ENCODE data around the gene CCDC85C.

Gene CCDC85C

DNA sequence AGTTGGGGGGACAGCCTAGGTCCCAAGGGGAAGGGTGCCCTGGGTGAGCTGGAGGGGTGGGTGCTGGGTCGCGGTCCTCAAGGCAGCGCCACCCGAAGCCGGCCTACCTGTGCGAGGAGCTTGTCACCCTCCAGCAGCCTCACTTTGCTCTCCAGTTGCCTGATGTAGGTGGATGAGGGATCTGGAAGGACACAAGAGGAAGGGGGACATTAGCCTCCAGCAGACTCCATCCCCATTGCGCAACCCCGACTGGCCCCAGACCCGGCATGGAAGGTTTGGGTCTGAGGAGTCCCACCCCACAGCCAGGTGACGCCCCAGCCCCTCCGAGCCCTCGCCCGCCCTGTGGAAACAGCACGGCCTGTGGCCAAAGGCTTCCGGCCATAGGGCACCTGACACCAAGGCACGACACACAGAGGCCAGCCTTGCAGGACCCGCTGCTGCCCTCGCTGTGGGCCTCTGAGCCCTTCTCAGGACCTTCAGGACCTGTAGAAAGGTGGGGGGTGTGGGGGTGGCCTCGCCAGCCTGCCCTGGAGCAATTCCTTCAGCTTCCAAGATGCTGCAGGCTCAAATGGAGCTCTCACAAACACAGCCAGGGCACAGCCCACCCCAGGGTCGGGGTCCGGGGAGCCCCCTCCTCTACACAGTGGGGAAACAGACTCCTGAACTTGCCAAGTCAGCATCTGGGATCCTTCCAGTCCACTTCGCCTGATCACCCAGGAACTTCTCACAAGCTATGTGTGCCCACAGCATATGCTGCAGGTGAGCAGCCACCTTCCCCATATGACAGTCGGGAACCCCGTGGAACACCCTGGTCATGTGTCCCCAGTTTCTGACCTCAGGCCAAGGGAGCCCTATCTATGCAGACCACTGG, 67.9 kb downstream of the CCDC85C start:
- DNase-seq: no peak

DNA sequence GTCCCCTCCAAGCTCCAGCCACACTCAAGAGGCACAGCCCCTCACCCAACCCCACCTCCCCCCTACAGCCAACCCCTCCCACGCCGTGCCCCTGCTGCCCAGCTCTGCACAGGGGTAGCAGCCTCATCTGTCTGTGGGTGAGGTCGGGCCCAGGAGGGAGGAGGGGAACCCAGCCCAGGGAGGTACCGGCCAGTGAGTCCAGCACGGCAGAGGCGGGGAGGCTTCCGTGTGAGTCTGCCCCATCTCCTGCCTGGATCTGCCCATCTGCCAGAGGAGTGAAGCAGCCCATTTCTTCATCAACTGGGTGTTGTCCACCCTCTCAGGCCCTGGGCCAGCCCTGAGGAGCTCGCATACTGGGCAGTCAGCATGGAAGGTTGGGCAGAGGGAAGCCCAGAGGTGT, 68.6 kb downstream of the CCDC85C start:
- no peak for DNase-seq

DNA sequence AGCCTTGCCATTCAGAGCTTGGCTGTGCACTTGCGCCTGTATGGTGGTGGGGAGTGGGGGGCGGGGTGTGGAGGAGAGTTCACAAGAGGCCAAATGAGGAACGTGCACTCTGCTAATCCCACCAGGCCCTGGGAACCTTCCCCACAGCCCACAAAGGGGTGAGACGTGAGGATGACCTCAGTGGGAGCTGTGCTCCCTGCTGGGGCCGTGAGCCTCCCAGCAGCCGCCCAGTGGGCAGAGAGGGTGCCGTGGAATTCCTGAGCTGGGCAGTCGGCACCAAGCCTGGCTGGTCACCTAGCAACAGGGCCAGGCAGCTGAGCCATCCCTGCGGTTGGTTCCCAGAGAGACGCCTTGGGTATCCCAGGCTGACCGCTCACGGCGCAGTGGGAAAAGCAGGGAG, 69.1 kb downstream of the CCDC85C start:
- DNase-seq: no peak

DNA sequence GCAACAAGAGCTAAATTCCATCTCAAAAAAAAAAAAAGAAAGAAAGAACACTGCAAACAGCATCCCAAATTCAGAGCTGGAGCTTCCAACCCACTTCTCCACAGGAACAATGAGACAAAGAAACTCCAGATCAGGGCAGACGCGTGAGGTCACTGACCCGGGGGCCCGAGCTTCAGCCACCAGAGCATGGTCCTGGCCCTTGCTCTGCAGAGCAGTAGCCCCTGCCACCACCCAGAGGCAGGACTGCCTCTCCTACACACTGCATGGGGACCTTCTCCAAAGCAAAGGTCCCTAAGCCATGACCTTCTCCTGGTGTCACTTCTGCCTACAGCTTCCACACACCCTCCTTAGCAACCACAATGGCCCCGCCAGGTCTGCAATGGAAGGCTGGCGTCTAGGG, 69.7 kb downstream of the CCDC85C start:
- DNase-seq: no peak

GRCh38 chr14:99532310-99532709, 71.7 kb downstream of the CCDC85C start:
- no peak for DNase-seq

DNA sequence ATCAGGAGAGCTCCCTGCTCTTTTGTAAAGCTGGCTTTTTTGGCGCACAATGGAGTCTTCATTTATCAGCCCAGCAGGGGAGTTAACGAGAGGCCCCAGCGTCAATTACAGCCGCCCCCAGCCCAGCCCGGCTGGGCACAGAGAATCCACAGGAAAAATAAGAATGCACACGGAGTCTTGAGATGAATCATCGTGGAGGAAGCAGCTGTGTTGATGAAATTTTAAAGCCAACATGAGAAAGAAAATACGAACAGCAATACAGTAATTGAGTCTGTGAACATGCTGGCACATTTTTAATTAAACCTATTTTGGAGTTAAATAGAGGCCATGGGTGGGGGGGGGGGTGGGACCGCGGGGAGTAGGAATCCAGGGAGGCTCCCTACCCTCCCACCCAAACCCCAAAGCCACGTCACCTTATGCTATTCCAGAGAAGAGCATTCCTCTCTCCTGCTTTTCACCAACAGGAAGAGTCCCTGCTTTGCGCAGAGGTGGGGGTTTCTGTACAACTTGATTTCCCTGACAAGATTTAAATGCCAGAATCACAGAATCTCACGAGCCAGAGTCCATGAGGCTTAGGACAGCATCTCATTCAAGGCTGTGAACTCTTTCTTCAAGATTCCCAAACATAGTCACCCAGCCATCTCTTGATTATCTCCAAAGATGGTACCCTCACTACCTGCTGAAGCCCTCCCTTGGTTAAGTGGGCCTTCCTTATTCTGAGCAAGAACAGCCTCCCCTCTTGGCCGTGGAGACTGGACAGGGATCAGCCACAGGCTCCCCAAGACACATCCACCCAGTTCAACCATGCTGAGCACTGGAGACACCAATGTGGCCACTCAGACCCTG, 72.5 kb downstream of the CCDC85C start:
- peak; percentile 79 for DNase-seq

GRCh38 chr14:99530407-99531155, 73.4 kb downstream of the CCDC85C start:
- peak; percentile 32 for DNase-seq

- DNase-seq: no peak
Measured at GRCh38 chr14:99529899-99530298, 74.1 kb downstream of the CCDC85C start.

DNA sequence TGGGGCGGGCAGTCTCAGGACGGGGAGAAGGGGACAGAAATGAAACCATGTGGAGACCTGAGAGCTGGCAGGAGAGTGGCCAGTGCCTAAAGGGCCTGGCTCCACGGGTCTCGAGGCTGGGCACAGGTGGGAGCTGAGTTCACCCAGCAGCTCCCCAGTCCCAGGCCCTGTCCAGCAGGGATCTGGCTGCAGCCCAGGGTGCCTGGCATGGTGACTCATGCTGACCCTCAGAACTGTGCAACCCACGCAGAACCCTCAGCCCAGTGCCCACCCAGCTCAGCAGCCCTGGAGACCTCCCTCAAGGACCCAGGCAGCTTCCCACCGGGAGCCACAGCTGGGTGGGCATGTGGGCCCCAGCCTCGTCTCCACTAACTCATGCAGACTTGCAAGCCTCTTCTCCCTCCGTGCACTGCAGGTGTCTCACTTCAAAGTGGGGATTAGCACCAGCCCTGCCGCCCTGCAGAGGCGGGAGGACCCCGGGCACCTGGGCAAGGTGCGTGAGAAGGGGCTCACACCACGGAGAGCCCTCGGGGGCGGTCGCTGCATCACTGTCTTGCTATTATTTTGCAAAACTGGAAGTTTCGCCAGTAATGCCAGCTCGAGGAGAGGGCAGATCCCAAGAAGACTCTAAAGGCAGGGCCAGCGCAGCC, 76.5 kb downstream of the CCDC85C start:
- no peak for DNase-seq

- no peak for DNase-seq
Measured at GRCh38 chr14:99527026-99527425, 77.0 kb downstream of the CCDC85C start.

- no peak for DNase-seq
Measured at GRCh38 chr14:99525699-99526080, 78.3 kb downstream of the CCDC85C start.

DNA sequence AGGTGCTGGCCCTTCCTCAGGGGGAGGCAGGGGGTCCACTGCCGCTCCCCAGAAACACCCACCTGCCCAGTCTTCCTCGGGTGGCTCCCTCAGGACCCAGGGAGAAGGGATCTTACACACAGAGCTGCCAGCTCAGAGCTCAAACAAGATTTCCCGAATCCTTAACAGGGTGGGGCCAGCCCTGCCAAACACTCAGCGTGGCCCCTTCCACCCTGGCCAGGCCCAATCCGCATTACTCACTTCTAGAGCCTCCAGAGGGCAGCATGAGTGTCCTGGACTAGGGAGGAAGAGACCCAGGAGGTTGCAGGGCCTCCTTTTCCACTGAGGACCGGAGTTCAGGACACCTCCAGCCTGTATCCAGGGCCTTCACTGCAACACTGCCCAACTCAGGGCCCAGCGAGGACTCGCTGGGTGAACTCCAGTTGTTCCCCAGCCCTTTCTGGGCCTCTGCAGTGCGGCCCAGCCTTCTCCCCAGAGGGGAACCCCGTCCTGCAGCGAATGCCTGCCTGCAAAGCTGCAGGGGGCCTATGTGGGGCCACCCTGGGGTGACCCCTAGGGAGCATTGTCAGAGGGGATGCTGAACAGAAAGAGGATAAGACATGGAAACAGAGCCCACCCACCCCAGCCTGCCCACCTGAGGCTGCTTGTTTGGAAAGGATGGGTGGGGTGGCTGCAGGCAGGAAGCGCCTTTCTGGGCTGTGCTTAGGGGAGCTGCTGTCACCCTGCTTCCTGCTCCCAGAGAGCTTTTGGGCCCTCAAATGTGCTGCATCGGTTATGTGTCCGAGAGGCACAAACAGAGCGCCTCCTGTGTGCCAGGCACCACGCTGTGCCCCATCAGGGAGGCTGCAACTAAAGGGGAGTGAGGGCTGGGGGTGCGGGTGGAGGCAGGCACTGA, 79.0 kb downstream of the CCDC85C start:
- DNase-seq: peak; percentile 56

- peak; percentile 36 for DNase-seq
Measured at GRCh38 chr14:99524091-99524661, 79.8 kb downstream of the CCDC85C start.

DNA sequence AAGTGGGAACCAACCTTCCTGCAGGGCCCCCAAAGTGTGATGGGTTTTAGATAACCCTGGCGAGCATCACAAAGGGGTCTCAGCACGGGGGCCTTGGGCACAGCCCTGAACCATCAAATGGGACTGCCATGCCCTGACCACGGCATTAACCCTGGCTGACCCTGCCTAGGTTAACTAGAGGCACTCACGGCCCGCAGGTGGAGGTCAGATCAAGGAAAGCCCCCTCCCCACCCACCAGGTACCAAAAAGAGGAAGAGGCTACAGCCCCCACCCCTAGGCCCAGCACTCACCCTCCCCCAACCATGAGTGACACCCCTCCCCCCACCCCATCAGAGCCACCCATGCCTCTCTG, 80.3 kb downstream of the CCDC85C start:
- no peak for DNase-seq

DNA sequence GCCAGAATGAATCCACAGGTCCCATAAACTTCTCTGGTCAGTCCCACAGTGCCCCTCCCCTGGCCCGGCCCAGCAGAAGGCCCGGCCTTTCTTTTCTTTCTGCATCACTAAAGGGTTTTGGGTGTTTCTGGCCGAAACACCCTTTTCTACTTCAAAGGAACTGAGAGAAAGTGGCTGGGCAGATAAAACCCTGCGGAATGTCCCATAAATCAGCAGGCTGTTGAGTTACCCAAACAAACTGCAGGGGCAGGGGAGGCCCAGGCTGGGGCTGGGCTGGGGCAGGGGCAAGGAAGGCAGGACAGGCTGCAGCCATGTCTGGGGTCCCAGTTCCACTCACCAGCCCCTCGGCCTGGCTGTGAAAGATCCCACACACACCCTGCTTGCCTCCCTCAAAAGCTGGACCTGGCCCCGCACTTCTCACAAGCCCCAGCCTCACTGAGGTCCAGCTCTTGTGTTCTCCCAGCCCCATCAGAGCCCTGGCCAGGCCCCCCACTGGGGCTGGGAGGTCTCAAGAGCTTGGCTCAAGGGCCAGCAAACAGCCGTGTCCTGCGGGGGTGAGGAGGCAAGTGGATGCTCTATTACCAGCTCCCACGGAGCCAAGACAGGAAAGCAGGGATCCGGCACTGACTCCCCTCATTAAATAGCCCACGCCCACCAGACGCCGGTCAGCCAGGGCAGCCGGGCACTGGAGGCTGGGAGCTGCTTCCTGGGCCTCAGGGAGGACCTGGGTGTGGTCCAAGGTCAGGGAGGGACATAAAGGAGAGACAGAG, 80.9 kb downstream of the CCDC85C start:
- peak; percentile 28 for DNase-seq

DNA sequence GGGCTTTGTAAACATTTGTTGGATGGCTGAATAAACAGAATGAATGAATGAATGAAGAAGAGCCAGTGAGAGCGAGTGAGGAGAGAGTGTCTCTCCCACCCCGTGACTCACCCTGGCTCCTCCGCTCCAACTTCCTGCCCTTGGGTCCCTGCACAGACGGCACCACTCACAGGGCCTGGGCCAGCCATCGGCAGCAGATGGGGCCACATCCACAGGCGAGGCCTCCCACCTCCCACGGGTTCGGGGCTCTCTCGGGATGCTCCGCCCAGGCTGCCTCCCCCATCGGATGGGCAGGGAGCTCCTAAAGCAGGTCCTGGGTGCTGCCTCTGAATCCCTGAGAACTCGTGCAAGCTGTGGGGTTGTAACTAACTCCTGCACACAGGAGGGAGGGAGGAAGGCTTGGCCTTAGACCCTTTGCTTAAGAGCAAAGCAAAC, 81.5 kb downstream of the CCDC85C start:
- DNase-seq: peak; percentile 72

GRCh38 chr14:99522025-99522401, 82.0 kb downstream of the CCDC85C start:
- no peak for DNase-seq

GRCh38 chr14:99521176-99522024, 82.6 kb downstream of the CCDC85C start:
- DNase-seq: no peak

DNA sequence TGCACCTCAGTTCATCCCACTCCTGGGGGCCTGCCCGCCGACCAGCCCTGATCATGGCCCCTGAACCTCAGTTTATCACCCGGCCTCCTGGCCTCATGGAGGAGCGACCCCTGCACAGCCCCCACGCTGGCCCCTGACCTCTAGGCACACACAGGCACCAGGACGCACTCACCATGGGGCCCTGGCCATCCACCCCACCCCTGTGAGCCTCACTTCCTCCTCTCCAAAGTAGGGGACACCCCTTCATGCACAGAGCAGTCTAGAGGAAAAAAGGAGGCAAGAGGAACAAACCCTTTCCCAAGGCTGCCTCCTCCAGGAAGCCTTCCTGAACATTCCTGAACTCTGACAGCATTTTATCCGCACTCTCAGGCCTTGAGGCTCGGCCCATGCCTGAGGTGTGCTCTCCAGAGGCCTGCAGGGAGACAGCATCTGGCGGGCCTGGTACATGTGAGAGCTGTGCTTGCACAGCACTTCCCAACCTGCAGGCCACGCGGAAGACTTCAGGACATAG, 83.4 kb downstream of the CCDC85C start:
- DNase-seq: no peak
